Epithelial cell of esophagus (primary cell): ENCODE results near the gene SND1.

Source experiments
- DNase-seq: peaks from one replicate; pipeline ENCODE4 v3.0.0; 2010; ENCODE audit warnings: low read depth
- H3K4me3 ChIP-seq: 2 replicates; pipeline ENCODE4 v1.5.1; 2011; ENCODE audit warnings: mild to moderate bottlenecking, low read length, control low read depth
- CTCF ChIP-seq: IDR thresholded peaks from 2 replicates; pipeline ENCODE4 v1.5.1; 2011; ENCODE audit warnings: low read depth, mild to moderate bottlenecking, low read length, control low read depth, inconsistent platforms; ENCODE audit not compliant: insufficient read depth; ENCODE audit errors: missing control alignments

The SND1 gene

GRCh38 chr7:127632276-127632910, 19.6 kb upstream of the SND1 start:
- DNase-seq, result no peak
- H3K4me3 ChIP-seq, result no peak overlapping the region
- no peak for TF ChIP-seq CTCF

GRCh38 chr7:127635659-127636285, 16.2 kb upstream of the SND1 start:
- TF ChIP-seq CTCF, result no peak
- no peak overlapping the region for H3K4me3 ChIP-seq
- DNase-seq, result no peak

- no peak for DNase-seq
- no peak for TF ChIP-seq CTCF
- H3K4me3 ChIP-seq, result no peak overlapping the region
Observed at GRCh38 chr7:127638197-127638596, 13.8 kb upstream of the SND1 start.

- TF ChIP-seq CTCF, result no peak
- H3K4me3 ChIP-seq, result no peak overlapping the region
- no peak for DNase-seq
Observed at GRCh38 chr7:127644484-127644883, 7.5 kb upstream of the SND1 start.

- TF ChIP-seq CTCF, result no peak
- no peak overlapping the region for H3K4me3 ChIP-seq
- no peak for DNase-seq
Observed at GRCh38 chr7:127647636-127648035, 4.4 kb upstream of the SND1 start.

- DNase-seq, result no peak
- H3K4me3 ChIP-seq, result no peak overlapping the region
- TF ChIP-seq CTCF, result no peak
Observed at GRCh38 chr7:127648986-127649385, 3.0 kb upstream of the SND1 start.
